Neuronal stem cell (in vitro differentiated cells): ENCODE results near the gene JMJD6.

ENCODE experiments used
- DNase-seq: peaks from one replicate; pipeline ENCODE4 v3.0.0-alpha.2; 2013; ENCODE audit warnings: low spot score
- H2AFZ ChIP-seq: one replicate; pipeline ENCODE4 v1.6.1; 2013; ENCODE audit warnings: mild to moderate bottlenecking, low read length, inconsistent platforms
- H2AK5ac ChIP-seq: 2 replicates; pipeline ENCODE4 v1.6.1; 2013; ENCODE audit warnings: low read depth, mild to moderate bottlenecking, inconsistent platforms, low read length, moderate library complexity, mixed read lengths
- H2BK120ac ChIP-seq: 2 replicates; pipeline ENCODE4 v1.6.1; 2013; ENCODE audit warnings: low read depth, mild to moderate bottlenecking, inconsistent platforms, low read length, moderate library complexity, mixed read lengths
- H2BK12ac ChIP-seq: one replicate; pipeline ENCODE4 v1.6.1; 2013; ENCODE audit warnings: low read length, inconsistent platforms
- H2BK15ac ChIP-seq: 2 replicates; pipeline ENCODE4 v1.6.1; 2013; ENCODE audit warnings: mild to moderate bottlenecking, low read length, inconsistent platforms, mixed read lengths
- H2BK5ac ChIP-seq: one replicate; pipeline ENCODE4 v1.6.1; 2013; ENCODE audit warnings: inconsistent platforms, mild to moderate bottlenecking, low read length, moderate library complexity
- H3K14ac ChIP-seq: one replicate; pipeline ENCODE4 v1.6.1; 2013; ENCODE audit warnings: low read length, inconsistent platforms
- H3K18ac ChIP-seq: 2 replicates; pipeline ENCODE4 v1.6.1; 2013; ENCODE audit warnings: low read length, inconsistent platforms
- H3K23ac ChIP-seq: 2 replicates; pipeline ENCODE4 v1.6.1; 2013; ENCODE audit warnings: low read depth, mild to moderate bottlenecking, mixed read lengths, low read length, inconsistent platforms; ENCODE audit not compliant: poor library complexity
- H3K27ac ChIP-seq: replicated peaks from 3 replicates; pipeline ENCODE4 v1.5.1; 2013; ENCODE audit warnings: low read length, inconsistent platforms
- H3K27me3 ChIP-seq, 3 experiments: 2 replicates each; pipeline ENCODE4 v1.6.1; 2013; ENCODE audit warnings: low read length in 3 of 3, mild to moderate bottlenecking in 2 of 3, inconsistent platforms in 1 of 3, low read depth in 1 of 3, mixed read lengths in 1 of 3, moderate library complexity in 1 of 3; ENCODE audit not compliant: control insufficient read depth in 3 of 3, insufficient read depth in 3 of 3
- H3K36me3 ChIP-seq, 2 donors: replicated peaks in 1 of 2; 2 replicates each; pipeline ENCODE4 v1.6.1; 2013; ENCODE audit warnings: low read length in 2 of 2; ENCODE audit not compliant: control insufficient read depth in 2 of 2, insufficient read depth in 2 of 2
- H3K4ac ChIP-seq: 2 replicates; pipeline ENCODE4 v1.6.1; 2013; ENCODE audit warnings: inconsistent platforms, mild to moderate bottlenecking, low read length, moderate library complexity
- H3K4me1 ChIP-seq, 2 donors: 1 replicate in 1 of 2; 2 replicates in 1 of 2; pipeline ENCODE4 v1.6.1; 2013; ENCODE audit warnings: low read length in 2 of 2, low read depth in 1 of 2; ENCODE audit not compliant: control insufficient read depth in 2 of 2, insufficient read depth in 1 of 2
- H3K4me2 ChIP-seq: one replicate; pipeline ENCODE4 v1.6.1; 2013; ENCODE audit warnings: mild to moderate bottlenecking, low read length, inconsistent platforms; ENCODE audit not compliant: insufficient read depth, poor library complexity, severe bottlenecking
- H3K4me3 ChIP-seq, 2 donors: 2 replicates each; pipeline ENCODE4 v1.5.1; 2013; ENCODE audit warnings: low read length in 2 of 2, mild to moderate bottlenecking in 2 of 2, inconsistent platforms in 1 of 2, moderate library complexity in 1 of 2
- H3K79me1 ChIP-seq: one replicate; pipeline ENCODE4 v1.6.1; 2013; ENCODE audit warnings: low read depth, mild to moderate bottlenecking, inconsistent platforms, low read length, moderate library complexity
- H3K9ac ChIP-seq: one replicate; pipeline ENCODE4 v1.6.1; 2013; ENCODE audit warnings: mild to moderate bottlenecking, low read depth, low read length, inconsistent platforms; ENCODE audit not compliant: poor library complexity
- H3K9me3 ChIP-seq, 2 donors: replicated peaks in 1 of 2; 2 replicates each; pipeline versions ENCODE3 to v1.6.1; 2013; ENCODE audit warnings: low read length in 2 of 2, mild to moderate bottlenecking in 2 of 2, inconsistent platforms in 1 of 2, low read depth in 1 of 2, mixed read lengths in 1 of 2, moderate library complexity in 1 of 2; ENCODE audit not compliant: control insufficient read depth in 2 of 2, insufficient read depth in 1 of 2
- H4K8ac ChIP-seq: one replicate; pipeline ENCODE4 v1.6.1; 2013; ENCODE audit warnings: low read depth, mild to moderate bottlenecking, inconsistent platforms, low read length, moderate library complexity
- H4K91ac ChIP-seq: one replicate; pipeline ENCODE4 v1.6.1; 2013; ENCODE audit warnings: low read length, low read depth, mild to moderate bottlenecking, inconsistent platforms; ENCODE audit not compliant: poor library complexity
- WGBS, 2 donors: extraction: QIAGEN DNeasy Blood & Tissue Kit; methylation state at CpG; one replicate each; pipeline ENCODE4 v1.1.7; 2013; ENCODE audit warnings: missing lambda C conversion rate in 2 of 2, mixed read lengths in 1 of 2; ENCODE audit not compliant: insufficient read length in 2 of 2, insufficient replicate concordance in 1 of 2; ENCODE audit errors: extremely low coverage in 2 of 2; 5-methylcytosine and 5-hydroxymethylcytosine counted together

JMJD6 gene

DNA sequence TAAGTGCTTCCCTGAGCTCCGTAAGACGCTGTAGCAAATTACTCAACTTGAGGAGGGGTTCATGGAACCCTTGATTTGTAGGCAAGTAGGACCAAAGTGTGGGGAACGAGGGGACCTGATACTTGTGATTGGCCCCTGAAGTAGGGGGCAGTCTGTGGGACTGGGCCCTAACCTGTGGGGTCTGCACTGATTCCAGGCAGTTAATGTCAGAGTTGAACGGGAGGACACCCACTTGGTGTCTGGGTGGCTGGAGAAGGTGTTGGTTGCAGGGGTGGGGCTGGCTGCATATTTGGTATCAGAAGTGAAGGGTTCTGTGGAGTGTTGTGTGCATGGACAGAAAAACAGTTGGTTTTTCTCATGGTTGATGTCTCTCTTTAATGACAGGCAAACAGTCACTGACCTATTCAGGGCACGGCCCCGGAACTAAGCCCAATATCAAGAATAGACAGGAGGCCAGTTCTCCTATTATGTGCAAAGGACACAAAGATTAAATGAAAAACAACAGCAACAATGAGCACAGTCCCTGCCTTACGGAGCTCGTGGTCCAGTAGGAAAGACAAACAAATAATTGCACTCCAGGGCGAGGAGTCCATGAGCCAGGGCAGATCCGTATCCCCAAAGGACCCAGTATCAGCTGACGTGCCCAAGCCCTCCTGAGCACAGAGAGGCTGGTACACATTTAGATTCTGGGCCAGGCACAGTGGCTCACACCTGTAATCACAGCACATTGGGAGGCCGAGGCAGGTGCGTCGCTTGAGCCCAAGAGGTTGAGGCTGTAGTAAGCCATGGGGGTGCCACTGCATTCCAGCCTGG, 34.8 kb downstream of the JMJD6 start:
- Histone ChIP-seq H3K79me1 (peaks cover 2% of the 10 kb centered on the region), H3K27ac (no peak overlapping the region), H3K18ac (no peak overlapping the region), H3K36me3 (no peaks in the 10 kb centered on the region), H3K9me3 (no peaks in the 10 kb centered on the region), H2AFZ (no peak overlapping the region), H3K9ac (no peak overlapping the region), H2BK15ac (peak overlapping the region; percentile 12), H2AK5ac (peak overlapping the region; percentile 21), H3K4me3 (no peak overlapping the region), H3K23ac (no peak overlapping the region), H3K14ac (no peak overlapping the region), H3K4me1 (peaks cover 15 to 20% of the 10 kb centered on the region in 2 donors), H4K91ac (no peak overlapping the region), H2BK120ac (no peak overlapping the region), H3K4ac (no peak overlapping the region), H2BK5ac (no peak overlapping the region), H3K4me2 (no peak overlapping the region), H4K8ac (no peak overlapping the region), H3K27me3 (no peaks in the 10 kb centered on the region), H2BK12ac (no peak overlapping the region)
- no peak for DNase-seq
- no CpG with 5 or more reads among the region's 14 CpGs for whole genome bisulfite sequencing, 2 donors

- no peak overlapping the region for H3K9ac ChIP-seq
- H2BK120ac ChIP-seq = no peak overlapping the region
- H3K14ac ChIP-seq = no peak overlapping the region
- H3K4me2 ChIP-seq = no peak overlapping the region
- no peak overlapping the region for H3K4me3 ChIP-seq
- peaks cover 2% of the 10 kb centered on the region for H3K79me1 ChIP-seq
- peak overlapping the region; percentile 21 for H2AK5ac ChIP-seq
- H2AFZ ChIP-seq = no peak overlapping the region
- H4K8ac ChIP-seq = no peak overlapping the region
- H3K27me3 ChIP-seq = no peaks in the 10 kb centered on the region
- no peak overlapping the region for H3K27ac ChIP-seq
- peaks cover 15 to 19% of the 10 kb centered on the region in 2 donors for H3K4me1 ChIP-seq
- no peak overlapping the region for H4K91ac ChIP-seq
- H3K4ac ChIP-seq = no peak overlapping the region
- no peak for DNase-seq
- no CpG with 5 or more reads among the region's 13 CpGs for WGBS, 2 donors
- no peaks in the 10 kb centered on the region for H3K9me3 ChIP-seq
- no peak overlapping the region for H3K23ac ChIP-seq
- H3K18ac ChIP-seq = no peak overlapping the region
- no peaks in the 10 kb centered on the region for H3K36me3 ChIP-seq
- H2BK15ac ChIP-seq = peak overlapping the region; percentile 12
- no peak overlapping the region for H2BK12ac ChIP-seq
- no peak overlapping the region for H2BK5ac ChIP-seq
Measured at GRCh38 chr17:76690596-76691280, 35.7 kb downstream of the JMJD6 start.

GRCh38 chr17:76689859-76690258, 36.5 kb downstream of the JMJD6 start:
- no CpG with 5 or more reads among the region's 11 CpGs for WGBS, 2 donors

DNA sequence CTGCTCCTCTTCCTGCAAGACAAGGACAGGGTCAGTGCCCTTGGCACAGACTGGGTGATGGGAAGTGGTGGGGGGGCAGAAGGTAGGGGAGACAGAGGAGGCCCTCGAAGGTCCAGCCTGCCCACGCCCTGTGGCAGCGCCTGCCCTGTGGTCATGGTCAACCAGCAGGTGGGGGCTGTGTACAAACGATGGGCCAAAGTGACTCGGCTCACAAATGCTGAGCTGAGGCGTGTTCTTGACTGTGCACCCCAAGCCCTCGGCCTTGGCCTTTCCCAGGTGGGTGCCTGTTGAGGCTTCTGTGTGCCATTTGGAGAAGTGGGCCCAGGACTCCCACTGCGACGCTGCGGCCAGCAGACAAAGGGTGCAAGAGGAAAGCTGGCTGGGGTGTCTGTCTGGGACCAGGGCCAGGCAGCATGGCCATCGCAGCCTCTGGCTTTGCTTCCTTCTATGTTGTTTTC, 38.2 kb downstream of the JMJD6 start:
- Histone ChIP-seq H3K27me3 (no peaks in the 10 kb centered on the region), H3K14ac (no peak overlapping the region), H3K36me3 (peaks cover 0 to 2% of the 10 kb centered on the region in 2 donors)

More at GRCh38 chr17:76689859-76690258, 36.5 kb downstream of the JMJD6 start:
- Histone ChIP-seq H2BK15ac (no peak overlapping the region), H3K27me3 (no peaks in the 10 kb centered on the region), H4K8ac (no peak overlapping the region), H4K91ac (no peak overlapping the region), H2BK120ac (no peak overlapping the region), H3K18ac (no peak overlapping the region), H3K14ac (no peak overlapping the region), H3K23ac (no peak overlapping the region), H3K4me1 (peaks cover 13 to 15% of the 10 kb centered on the region in 2 donors), H3K4me2 (no peak overlapping the region), H3K79me1 (peaks cover 2% of the 10 kb centered on the region), H3K4me3 (no peak overlapping the region), H3K9ac (no peak overlapping the region), H3K9me3 (no peaks in the 10 kb centered on the region), H2AFZ (no peak overlapping the region), H3K36me3 (no peaks in the 10 kb centered on the region), H2BK12ac (no peak overlapping the region), H2BK5ac (no peak overlapping the region), H2AK5ac (no peak overlapping the region), H3K4ac (no peak overlapping the region), H3K27ac (no peak overlapping the region)
- DNase-seq = no peak

More for the DNA sequence above, 38.2 kb downstream of the JMJD6 start:
- Histone ChIP-seq H2BK5ac (no peak overlapping the region), H3K23ac (no peak overlapping the region), H2AK5ac (peak overlapping the region; percentile 64), H3K9ac (no peak overlapping the region), H3K4me2 (no peak overlapping the region), H3K4me1 (peaks cover 18 to 20% of the 10 kb centered on the region in 2 donors), H3K4ac (no peak overlapping the region), H3K9me3 (no peaks in the 10 kb centered on the region), H3K4me3 (no peak overlapping the region), H3K79me1 (peaks cover 2% of the 10 kb centered on the region), H4K8ac (peak overlapping the region; percentile 23), H2AFZ (no peak overlapping the region), H4K91ac (no peak overlapping the region), H3K27ac (no peak overlapping the region), H2BK12ac (peak overlapping the region; percentile 16), H2BK120ac (no peak overlapping the region), H2BK15ac (no peak overlapping the region), H3K18ac (no peak overlapping the region)
- no peak for DNase-seq
- WGBS, 2 donors = no CpG with 5 or more reads among the region's 11 CpGs
